Stomach (tissue), 9 donors: ENCODE data around the gene STOX1. TPM values are rescaled to one million over a fixed set of nuclear protein-coding genes. Genes with fewer than 3 reads are reported as not detected.

ENCODE experiments used
- DNase-seq, 2 donors: peaks; one replicate each; pipeline versions ENCODE4 v3.0.0 to v3.0.0-alpha.2; 2013 to 2019
- H3K27ac ChIP-seq, 5 donors: fragments of 200-600 bp in 4 of 5; sonication (generic) in 4 of 5; one replicate each; pipeline ENCODE4 v1.5.1; 2013 to 2019; ENCODE audit warnings: mild to moderate bottlenecking in 1 of 5, moderate library complexity in 1 of 5
- H3K27me3 ChIP-seq, 3 donors: fragments of 200-600 bp; sonication (generic); one replicate each; pipeline ENCODE4 v1.5.1; 2017 to 2019; ENCODE audit warnings: mixed run types in 1 of 3
- H3K36me3 ChIP-seq, 4 donors: fragments of 200-600 bp; sonication (generic); 1 replicate in 3 of 4; 2 replicates in 1 of 4; pipeline ENCODE4 v1.5.1; 2016 to 2019
- H3K4me1 ChIP-seq, 4 donors: fragments of 200-600 bp; sonication (generic); one replicate each; pipeline ENCODE4 v1.5.1; 2016 to 2019
- H3K4me3 ChIP-seq, 4 donors: fragments of 200-600 bp; sonication (generic) in 3 of 4; one replicate each; pipeline ENCODE4 v1.5.1; 2016 to 2019; ENCODE audit warnings: mild to moderate bottlenecking in 1 of 4
- H3K9me3 ChIP-seq, 4 donors: fragments of 200-600 bp; sonication (generic); one replicate each; pipeline ENCODE4 v1.5.1; 2016 to 2019
- EP300 ChIP-seq: sonication (generic); formaldehyde crosslinking; IDR thresholded peaks from one replicate; pipeline ENCODE4 v1.6.1; 2017; ENCODE audit warnings: antibody characterized with exemption
- POLR2A ChIP-seq, 4 donors: fragments of 450-650 bp; IDR thresholded peaks; one replicate each; pipeline ENCODE4 v1.6.1; 2016; ENCODE audit warnings: antibody characterized with exemption in 4 of 4, control low read depth in 2 of 4, mild to moderate bottlenecking in 1 of 4, moderate library complexity in 1 of 4
- POLR2AphosphoS5 ChIP-seq, 3 donors: sonication (generic); formaldehyde crosslinking; IDR thresholded peaks; one replicate each; pipeline ENCODE4 v1.6.1; 2016; ENCODE audit warnings: antibody characterized with exemption in 3 of 3
- WGBS, 5 donors: extraction: QIAGEN DNeasy Blood & Tissue Kit in 3 of 5; methylation state at CpG; one replicate each; pipeline versions ENCODE4 v1.1.5 to v1.1.7; 2013 to 2018; 5-methylcytosine and 5-hydroxymethylcytosine counted together
- intact Hi-C: fragments of 100-400 bp; cut with DNase I; formaldehyde crosslinking; loops from one replicate; pipeline ENCODE4 v1.15.1; 2023; ENCODE audit warnings: low total_unique reads
- polyA plus RNA-seq, 3 donors: library from polyadenylated mRNA; stranded (reverse); fragments of 200-250 nt; gene quantifications; one replicate each; pipeline ENCODE4 v1.2.3, GENCODE V29; 2013
- total RNA-seq, 5 donors: library from RNA; depleted of rRNA; stranded (reverse); fragments of >200 nt; gene quantifications; one replicate each; pipeline versions ENCODE4 v1.1.0 to v1.2.3, GENCODE V29; 2014 to 2016
- TF ChIP-seq, protein P1 (sequence below), 7 experiments: fragments of 450-650 bp in 4 of 7; fragments of 200-600 bp in 3 of 7; sonication (generic) in 3 of 7; IDR thresholded peaks; one replicate each; pipeline ENCODE4 v1.5.1; 2016 to 2019; ENCODE audit warnings: antibody characterized with exemption in 7 of 7, control low read depth in 2 of 7, mild to moderate bottlenecking in 1 of 7
- donor health status: healthy with polysubstance abuse.
- donor health status: Bipolar disorder and iron deficiency.
- donor health status: healthy.

Gene STOX1
- total and polyA plus RNA-seq, 8 donors, result 1.2 to 13.8 (median 3.4) TPM

DNA sequence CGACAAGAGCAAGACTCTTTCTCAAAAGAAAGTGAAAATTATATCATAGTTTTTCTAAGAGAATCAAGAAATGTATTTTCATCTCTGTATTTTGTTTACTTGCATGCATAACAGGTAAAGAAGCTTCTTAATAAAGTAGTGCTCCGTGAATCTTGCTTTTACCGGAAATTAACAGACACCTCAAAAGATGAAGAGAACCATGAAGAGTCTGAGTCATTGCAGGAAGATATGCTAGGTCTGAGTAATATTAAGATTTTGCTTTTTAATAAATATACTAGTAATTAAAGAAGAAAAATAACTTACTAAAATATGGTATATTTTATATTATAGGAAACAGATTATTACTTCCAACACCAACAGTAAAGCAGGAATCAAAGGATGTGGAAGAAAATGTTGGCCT lies 39.5 kb upstream of the STOX1 start:
- no peak for DNase-seq
- Histone ChIP-seq H3K27ac (no peak overlapping the region), H3K4me3 (no peak overlapping the region), H3K36me3 (peaks cover 51 to 100% (median 98%) of the 10 kb centered on the region in 4 donors), H3K9me3 (no peaks in the 10 kb centered on the region), H3K27me3 (no peaks in the 10 kb centered on the region), H3K4me1 (no peaks in the 10 kb centered on the region)
- TF ChIP-seq POLR2A (IDR thresholded peaks at IDR 0.05) (no peak), POLR2AphosphoS5 (IDR thresholded peaks at IDR 0.05) (no peak), EP300 (no peak)
- TF ChIP-seq, protein P1, sequence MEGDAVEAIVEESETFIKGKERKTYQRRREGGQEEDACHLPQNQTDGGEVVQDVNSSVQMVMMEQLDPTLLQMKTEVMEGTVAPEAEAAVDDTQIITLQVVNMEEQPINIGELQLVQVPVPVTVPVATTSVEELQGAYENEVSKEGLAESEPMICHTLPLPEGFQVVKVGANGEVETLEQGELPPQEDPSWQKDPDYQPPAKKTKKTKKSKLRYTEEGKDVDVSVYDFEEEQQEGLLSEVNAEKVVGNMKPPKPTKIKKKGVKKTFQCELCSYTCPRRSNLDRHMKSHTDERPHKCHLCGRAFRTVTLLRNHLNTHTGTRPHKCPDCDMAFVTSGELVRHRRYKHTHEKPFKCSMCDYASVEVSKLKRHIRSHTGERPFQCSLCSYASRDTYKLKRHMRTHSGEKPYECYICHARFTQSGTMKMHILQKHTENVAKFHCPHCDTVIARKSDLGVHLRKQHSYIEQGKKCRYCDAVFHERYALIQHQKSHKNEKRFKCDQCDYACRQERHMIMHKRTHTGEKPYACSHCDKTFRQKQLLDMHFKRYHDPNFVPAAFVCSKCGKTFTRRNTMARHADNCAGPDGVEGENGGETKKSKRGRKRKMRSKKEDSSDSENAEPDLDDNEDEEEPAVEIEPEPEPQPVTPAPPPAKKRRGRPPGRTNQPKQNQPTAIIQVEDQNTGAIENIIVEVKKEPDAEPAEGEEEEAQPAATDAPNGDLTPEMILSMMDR (IDR thresholded peaks at IDR 0.05), result no peak
- intact Hi-C loops, result no loop called here
- WGBS, 5 donors, result 84 to 90% (median 87%) methylated on average over 3 of the region's 3 CpGs

DNA sequence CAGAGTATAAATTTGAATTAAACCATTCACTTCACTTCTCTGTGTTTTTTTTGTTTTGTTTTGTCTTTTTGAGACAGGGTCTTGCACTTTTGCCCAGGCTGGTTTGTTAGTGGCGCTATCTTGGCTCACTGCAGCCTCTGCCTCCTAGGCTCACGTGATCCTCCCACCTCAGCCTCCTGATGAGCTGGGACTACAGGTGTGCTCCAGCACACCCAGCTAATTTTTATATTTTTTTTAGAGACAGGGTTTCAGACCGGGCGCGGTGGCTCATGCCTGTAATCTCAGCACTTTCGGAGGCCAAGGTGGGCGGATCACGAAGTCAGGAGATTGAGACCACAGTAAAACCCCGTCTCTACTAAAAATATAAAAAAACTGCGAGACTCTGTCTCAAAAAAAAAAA lies 36.9 kb upstream of the STOX1 start:
- Histone ChIP-seq H3K27ac (no peak overlapping the region), H3K36me3 (peaks cover 54 to 100% (median 97%) of the 10 kb centered on the region in 4 donors), H3K4me1 (no peaks in the 10 kb centered on the region), H3K9me3 (no peaks in the 10 kb centered on the region), H3K27me3 (no peaks in the 10 kb centered on the region), H3K4me3 (no peak overlapping the region)
- intact Hi-C loops, result loop anchor here (10.0 kb wide), 1 partner anchor 94 kb away; no protein-coding TSS in a partner anchor
- TF ChIP-seq EP300, result no peak
- TF ChIP-seq, protein P1 (IDR thresholded peaks at IDR 0.05), result no peak
- TF ChIP-seq POLR2A (IDR thresholded peaks at IDR 0.05), result no peak
- TF ChIP-seq POLR2AphosphoS5 (IDR thresholded peaks at IDR 0.05), result no peak
- no peak for DNase-seq
- WGBS, 5 donors, result 91 to 95% (median 92%) methylated on average over 10 of the region's 10 CpGs

DNA sequence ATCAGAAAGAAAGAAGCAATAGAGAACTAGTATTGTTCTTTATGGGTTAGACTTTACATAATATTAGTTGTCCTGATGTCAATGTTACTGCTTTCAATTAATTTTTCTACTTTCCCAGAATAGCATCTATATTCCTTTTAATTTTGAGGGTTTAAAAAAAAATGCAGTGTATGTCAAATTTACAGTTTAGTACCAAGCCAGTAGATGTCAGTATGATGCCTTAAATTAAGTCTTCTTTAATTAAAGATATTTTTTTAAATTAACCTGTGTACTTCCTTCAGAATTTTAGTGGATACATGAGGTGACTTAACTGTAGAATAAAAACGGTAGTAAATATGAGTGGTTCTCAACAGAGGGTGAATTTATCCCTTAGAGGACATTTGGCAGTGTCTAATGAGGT lies 35.2 kb upstream of the STOX1 start:
- WGBS, 5 donors, result 63 to 78% (median 76%) methylated on average over 1 of the region's 1 CpG
- Histone ChIP-seq H3K27ac (no peak overlapping the region), H3K27me3 (no peaks in the 10 kb centered on the region), H3K4me3 (no peak overlapping the region), H3K36me3 (peaks cover 46 to 98% (median 96%) of the 10 kb centered on the region in 4 donors), H3K9me3 (no peaks in the 10 kb centered on the region), H3K4me1 (no peaks in the 10 kb centered on the region)
- TF ChIP-seq POLR2AphosphoS5 (IDR thresholded peaks at IDR 0.05), result no peak
- TF ChIP-seq POLR2A (IDR thresholded peaks at IDR 0.05), result no peak
- no peak for TF ChIP-seq EP300
- TF ChIP-seq, protein P1 (IDR thresholded peaks at IDR 0.05), result peak in 1 of 7 experiments; percentile 7
- intact Hi-C loops, result loop anchor here (10.0 kb wide), 1 partner anchor 93 kb away; no protein-coding TSS in a partner anchor
- no peak for DNase-seq

DNA sequence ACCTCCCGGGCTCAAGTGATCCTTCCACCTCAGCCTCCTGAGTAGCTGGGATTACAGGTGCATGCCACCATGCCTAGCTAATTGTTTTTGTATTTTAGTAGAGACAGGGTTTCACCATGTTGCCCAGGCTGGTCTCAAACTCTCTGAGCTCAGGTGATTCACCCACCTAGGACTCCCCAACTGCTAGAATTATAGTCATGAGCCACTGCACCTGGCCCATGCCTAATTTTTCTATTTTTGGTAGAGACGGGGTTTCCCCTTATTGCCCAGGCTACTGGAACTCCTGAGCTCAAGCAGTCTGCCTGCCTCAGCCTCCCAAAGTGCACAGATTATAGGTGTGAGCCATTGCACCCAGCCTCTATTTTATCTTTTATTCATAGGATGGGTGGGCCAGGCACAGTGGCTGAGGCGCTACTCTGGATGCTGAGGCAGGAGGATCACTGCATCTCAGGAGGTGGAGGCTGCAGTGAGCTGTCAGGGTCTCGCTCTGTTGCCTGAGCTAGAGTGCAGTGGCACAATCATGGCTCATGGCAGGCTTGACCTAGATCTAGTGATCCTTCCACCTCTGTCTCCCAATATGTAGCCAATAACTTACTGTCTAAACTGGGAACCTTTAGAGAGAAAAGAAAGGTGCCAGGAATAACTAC lies 31.3 kb upstream of the STOX1 start:
- Histone ChIP-seq H3K27ac (no peak overlapping the region), H3K4me1 (no peaks in the 10 kb centered on the region), H3K9me3 (no peaks in the 10 kb centered on the region), H3K4me3 (no peak overlapping the region), H3K27me3 (no peaks in the 10 kb centered on the region), H3K36me3 (peaks cover 18 to 60% (median 57%) of the 10 kb centered on the region in 4 donors)
- DNase-seq, result no peak
- TF ChIP-seq POLR2A (IDR thresholded peaks at IDR 0.05) (no peak), EP300 (no peak)
- intact Hi-C loops, result loop anchor here (10.0 kb wide), 1 partner anchor 89 kb away; no protein-coding TSS in a partner anchor
- WGBS, 5 donors, result 95 to 99% (median 98%) methylated on average over 4 of the region's 4 CpGs

DNA sequence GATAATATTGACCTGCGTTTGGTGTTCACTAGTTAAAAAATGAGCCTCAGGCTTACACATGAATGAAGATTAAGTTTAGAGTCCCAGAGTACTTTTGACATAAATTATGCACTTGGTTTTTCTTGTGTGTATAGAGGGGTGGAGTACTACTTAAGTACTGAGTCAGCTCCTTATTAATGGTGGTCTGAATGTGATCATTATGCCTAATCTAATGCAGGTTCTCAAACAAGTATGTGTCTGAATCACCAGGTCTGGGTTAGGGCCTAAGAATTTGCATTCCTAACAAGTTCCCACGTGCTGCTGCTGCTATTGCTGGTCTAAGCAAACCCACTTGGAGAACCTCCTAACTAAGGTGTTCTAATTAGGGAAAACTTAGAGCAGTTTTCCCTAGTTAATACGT lies 30.7 kb upstream of the STOX1 start:
- Histone ChIP-seq H3K27ac (no peak overlapping the region), H3K4me1 (no peaks in the 10 kb centered on the region), H3K36me3 (peaks cover 18 to 54% (median 51%) of the 10 kb centered on the region in 4 donors), H3K27me3 (no peaks in the 10 kb centered on the region), H3K9me3 (no peaks in the 10 kb centered on the region), H3K4me3 (no peak overlapping the region)
- WGBS, 5 donors, result 67 to 83% (median 75%) methylated on average over 3 of the region's 3 CpGs
- peak in 1 of 2 donors; percentile 16 for DNase-seq
- TF ChIP-seq EP300 (no peak), POLR2AphosphoS5 (IDR thresholded peaks at IDR 0.05) (no peak), POLR2A (IDR thresholded peaks at IDR 0.05) (no peak)
- TF ChIP-seq, protein P1 (IDR thresholded peaks at IDR 0.05), result no peak
- intact Hi-C loops, result loop anchor here (10.0 kb wide), 1 partner anchor 88 kb away; no protein-coding TSS in a partner anchor
